HL-60 (cell line): Measurements from ENCODE around the gene B9D1.

Experiments
- DNase-seq, 2 experiments: peaks; one replicate each; pipeline ENCODE4 v3.0.0-alpha.2; 2010 to 2020; ENCODE audit warnings: low read depth in 1 of 2, low spot score in 1 of 2
- H3K27ac ChIP-seq: fragments of 250-450 bp; sonication (Bioruptor Pico); replicated peaks from 2 replicates; pipeline ENCODE4 v1.5.1; 2020; ENCODE audit warnings: mild to moderate bottlenecking, moderate library complexity
- H3K27me3 ChIP-seq: fragments of 250-450 bp; sonication (Bioruptor Pico); 2 replicates; pipeline ENCODE4 v1.5.1; 2021; ENCODE audit warnings: mild to moderate bottlenecking, moderate library complexity; ENCODE audit not compliant: insufficient read depth, poor library complexity, severe bottlenecking
- H3K4me3 ChIP-seq: replicated peaks from 2 replicates; pipeline ENCODE4 v1.5.1; 2011; ENCODE audit warnings: mild to moderate bottlenecking, control low read depth, low read length; ENCODE audit not compliant: insufficient read depth
- GABPA ChIP-seq: IDR thresholded peaks from 2 replicates; pipeline ENCODE4 v1.6.1; 2012; ENCODE audit warnings: low read depth
- POLR2AphosphoS5 ChIP-seq: IDR thresholded peaks from 2 replicates; pipeline ENCODE4 v1.6.1; 2012; ENCODE audit warnings: low read depth
- SPI1 ChIP-seq: IDR thresholded peaks from 2 replicates; pipeline ENCODE4 v1.6.1; 2012; ENCODE audit warnings: low read depth, mild to moderate bottlenecking, borderline replicate concordance
- TF ChIP-seq, protein P1 (sequence below): IDR thresholded peaks from one replicate; pipeline ENCODE4 v1.5.1; 2011; ENCODE audit warnings: low read length, control low read depth, inconsistent platforms; ENCODE audit not compliant: insufficient read depth
- TF ChIP-seq, protein P2 (sequence below): IDR thresholded peaks from 2 replicates; pipeline ENCODE4 v1.6.1; 2012; ENCODE audit warnings: low read depth; ENCODE audit not compliant: insufficient replicate concordance

Gene B9D1

GRCh38 chr17:19346351-19347255, 15.9 kb downstream of the B9D1 start:
- no peak overlapping the region for H3K4me3 ChIP-seq
- no peak for TF ChIP-seq SPI1
- TF ChIP-seq, protein P1, sequence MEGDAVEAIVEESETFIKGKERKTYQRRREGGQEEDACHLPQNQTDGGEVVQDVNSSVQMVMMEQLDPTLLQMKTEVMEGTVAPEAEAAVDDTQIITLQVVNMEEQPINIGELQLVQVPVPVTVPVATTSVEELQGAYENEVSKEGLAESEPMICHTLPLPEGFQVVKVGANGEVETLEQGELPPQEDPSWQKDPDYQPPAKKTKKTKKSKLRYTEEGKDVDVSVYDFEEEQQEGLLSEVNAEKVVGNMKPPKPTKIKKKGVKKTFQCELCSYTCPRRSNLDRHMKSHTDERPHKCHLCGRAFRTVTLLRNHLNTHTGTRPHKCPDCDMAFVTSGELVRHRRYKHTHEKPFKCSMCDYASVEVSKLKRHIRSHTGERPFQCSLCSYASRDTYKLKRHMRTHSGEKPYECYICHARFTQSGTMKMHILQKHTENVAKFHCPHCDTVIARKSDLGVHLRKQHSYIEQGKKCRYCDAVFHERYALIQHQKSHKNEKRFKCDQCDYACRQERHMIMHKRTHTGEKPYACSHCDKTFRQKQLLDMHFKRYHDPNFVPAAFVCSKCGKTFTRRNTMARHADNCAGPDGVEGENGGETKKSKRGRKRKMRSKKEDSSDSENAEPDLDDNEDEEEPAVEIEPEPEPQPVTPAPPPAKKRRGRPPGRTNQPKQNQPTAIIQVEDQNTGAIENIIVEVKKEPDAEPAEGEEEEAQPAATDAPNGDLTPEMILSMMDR: no peak
- TF ChIP-seq, protein P2, sequence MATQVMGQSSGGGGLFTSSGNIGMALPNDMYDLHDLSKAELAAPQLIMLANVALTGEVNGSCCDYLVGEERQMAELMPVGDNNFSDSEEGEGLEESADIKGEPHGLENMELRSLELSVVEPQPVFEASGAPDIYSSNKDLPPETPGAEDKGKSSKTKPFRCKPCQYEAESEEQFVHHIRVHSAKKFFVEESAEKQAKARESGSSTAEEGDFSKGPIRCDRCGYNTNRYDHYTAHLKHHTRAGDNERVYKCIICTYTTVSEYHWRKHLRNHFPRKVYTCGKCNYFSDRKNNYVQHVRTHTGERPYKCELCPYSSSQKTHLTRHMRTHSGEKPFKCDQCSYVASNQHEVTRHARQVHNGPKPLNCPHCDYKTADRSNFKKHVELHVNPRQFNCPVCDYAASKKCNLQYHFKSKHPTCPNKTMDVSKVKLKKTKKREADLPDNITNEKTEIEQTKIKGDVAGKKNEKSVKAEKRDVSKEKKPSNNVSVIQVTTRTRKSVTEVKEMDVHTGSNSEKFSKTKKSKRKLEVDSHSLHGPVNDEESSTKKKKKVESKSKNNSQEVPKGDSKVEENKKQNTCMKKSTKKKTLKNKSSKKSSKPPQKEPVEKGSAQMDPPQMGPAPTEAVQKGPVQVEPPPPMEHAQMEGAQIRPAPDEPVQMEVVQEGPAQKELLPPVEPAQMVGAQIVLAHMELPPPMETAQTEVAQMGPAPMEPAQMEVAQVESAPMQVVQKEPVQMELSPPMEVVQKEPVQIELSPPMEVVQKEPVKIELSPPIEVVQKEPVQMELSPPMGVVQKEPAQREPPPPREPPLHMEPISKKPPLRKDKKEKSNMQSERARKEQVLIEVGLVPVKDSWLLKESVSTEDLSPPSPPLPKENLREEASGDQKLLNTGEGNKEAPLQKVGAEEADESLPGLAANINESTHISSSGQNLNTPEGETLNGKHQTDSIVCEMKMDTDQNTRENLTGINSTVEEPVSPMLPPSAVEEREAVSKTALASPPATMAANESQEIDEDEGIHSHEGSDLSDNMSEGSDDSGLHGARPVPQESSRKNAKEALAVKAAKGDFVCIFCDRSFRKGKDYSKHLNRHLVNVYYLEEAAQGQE: no peak
- DNase-seq: peak in 1 of 2 experiments; percentile 5
- H3K27ac ChIP-seq: no peak overlapping the region
- H3K27me3 ChIP-seq: no peaks in the 10 kb centered on the region

GRCh38 chr17:19345486-19346350, 16.8 kb downstream of the B9D1 start:
- H3K27me3 ChIP-seq: no peaks in the 10 kb centered on the region

GRCh38 chr17:19345067-19345460, 17.5 kb downstream of the B9D1 start:
- TF ChIP-seq POLR2AphosphoS5 (no peak), GABPA (no peak), SPI1 (no peak)
- TF ChIP-seq, protein P2: no peak
- TF ChIP-seq, protein P1: no peak
- Histone ChIP-seq H3K27me3 (no peaks in the 10 kb centered on the region), H3K27ac (no peak overlapping the region), H3K4me3 (no peak overlapping the region)
- no peak for DNase-seq

More at GRCh38 chr17:19345486-19346350, 16.8 kb downstream of the B9D1 start:
- Histone ChIP-seq H3K4me3 (no peak overlapping the region), H3K27ac (no peak overlapping the region)
- TF ChIP-seq, protein P2: no peak
- TF ChIP-seq POLR2AphosphoS5: no peak
- no peak for TF ChIP-seq SPI1
- TF ChIP-seq, protein P1: no peak
- no peak for TF ChIP-seq GABPA
- DNase-seq: no peak
